Hepatocyte (in vitro differentiated cells): ENCODE measurements around the gene FXR2. TPM values are rescaled to one million over a fixed set of nuclear protein-coding genes. Genes with fewer than 3 reads are reported as not detected.
A peak's percentile ranks its signal among the peaks of the same experiment; 100 is the strongest.

Source experiments
- DNase-seq: peaks from one replicate; pipeline ENCODE4 v3.0.0-alpha.2; 2016; ENCODE audit warnings: low spot score
- H2AFZ ChIP-seq: fragments of 200-600 bp; sonication (generic); 2 replicates; pipeline ENCODE4 v1.6.0; 2016; ENCODE audit warnings: antibody characterized with exemption, mild to moderate bottlenecking
- H3K27ac ChIP-seq: fragments of 200-600 bp; sonication (generic); 2 replicates; pipeline ENCODE4 v1.5.1; 2016; ENCODE audit warnings: mild to moderate bottlenecking
- H3K27me3 ChIP-seq: fragments of 200-600 bp; sonication (generic); 2 replicates; pipeline ENCODE4 v1.6.1; 2016
- H3K36me3 ChIP-seq: fragments of 200-600 bp; sonication (generic); replicated peaks from 2 replicates; pipeline ENCODE4 v1.5.1; 2016; ENCODE audit warnings: low read depth; ENCODE audit not compliant: insufficient read depth
- H3K4me1 ChIP-seq: fragments of 200-600 bp; sonication (generic); 2 replicates; pipeline ENCODE4 v1.5.1; 2016; ENCODE audit warnings: mild to moderate bottlenecking, moderate library complexity; ENCODE audit not compliant: insufficient read depth
- H3K4me2 ChIP-seq: fragments of 200-600 bp; sonication (generic); 2 replicates; pipeline ENCODE4 v1.6.0; 2016
- H3K4me3 ChIP-seq: fragments of 200-600 bp; sonication (generic); 2 replicates; pipeline ENCODE4 v1.5.1; 2016; ENCODE audit warnings: mild to moderate bottlenecking
- H3K79me2 ChIP-seq: fragments of 200-600 bp; sonication (generic); 2 replicates; pipeline ENCODE4 v1.6.0; 2017; ENCODE audit warnings: mild to moderate bottlenecking
- H3K9me2 ChIP-seq: fragments of 200-600 bp; sonication (generic); replicated peaks from 2 replicates; pipeline ENCODE4 v1.6.0; 2017; ENCODE audit warnings: mild to moderate bottlenecking; ENCODE audit not compliant: insufficient read depth
- H3K9me3 ChIP-seq: fragments of 200-600 bp; sonication (generic); 2 replicates; pipeline ENCODE4 v1.5.1; 2016; ENCODE audit warnings: low read depth, mild to moderate bottlenecking
- H4K20me1 ChIP-seq: fragments of 200-600 bp; sonication (generic); 2 replicates; pipeline ENCODE4 v1.6.0; 2016; ENCODE audit warnings: mild to moderate bottlenecking; ENCODE audit not compliant: insufficient read depth, poor library complexity, severe bottlenecking
- CTCF ChIP-seq: fragments of 200-600 bp; sonication (generic); IDR thresholded peaks from 2 replicates; pipeline ENCODE4 v1.5.1; 2016; ENCODE audit warnings: antibody characterized with exemption, mild to moderate bottlenecking; ENCODE audit not compliant: poor library complexity
- EZH2 ChIP-seq: fragments of 200-600 bp; sonication (generic); IDR thresholded peaks from 2 replicates; pipeline ENCODE4 v1.6.1; 2016; ENCODE audit warnings: antibody characterized with exemption, mild to moderate bottlenecking, borderline replicate concordance
- EZH2phosphoT487 ChIP-seq: fragments of 200-600 bp; sonication (generic); IDR thresholded peaks from one replicate; pipeline ENCODE4 v1.6.1; 2018; ENCODE audit warnings: antibody characterized with exemption, mild to moderate bottlenecking, low read depth, moderate library complexity; ENCODE audit not compliant: unreplicated experiment, severe bottlenecking
- WGBS: methylation state at CpG from one replicate; pipeline ENCODE4 v1.1.6; 2016; ENCODE audit warnings: low lambda C conversion rate; ENCODE audit errors: missing lambda C conversion rate; 5-methylcytosine and 5-hydroxymethylcytosine counted together
- polyA plus RNA-seq: library from polyadenylated mRNA; unstranded; fragments of >200 nt; fragmentation: Nextera tagmentation; extraction: Ambion mirVana; gene quantifications from 2 replicates; pipeline ENCODE4 v1.2.1, GENCODE V29; 2016
- total RNA-seq: library from RNA; depleted of rRNA; stranded (reverse); fragments of >200 nt; gene quantifications from 2 replicates; pipeline ENCODE4 v1.2.3, GENCODE V29; 2014

FXR2 gene
- total and polyA plus RNA-seq, 2 experiments from 2014 or later, result 33.0 to 41.6 TPM

GRCh38 chr17:7592422-7593021 lies 22.2 kb downstream of the FXR2 start:
- Histone ChIP-seq H3K36me3 (peaks cover 5% of the 10 kb centered on the region), H3K27ac (no peak overlapping the region), H3K4me1 (no peaks in the 10 kb centered on the region), H3K4me3 (no peak overlapping the region), H3K9me3 (no peaks in the 10 kb centered on the region), H3K9me2 (no peaks in the 10 kb centered on the region), H4K20me1 (no peaks in the 10 kb centered on the region), H2AFZ (no peak overlapping the region), H3K4me2 (no peak overlapping the region), H3K79me2 (peaks cover 10% of the 10 kb centered on the region), H3K27me3 (no peaks in the 10 kb centered on the region)
- 95% methylated on average over 23 of the region's 23 CpGs for WGBS
- DNase-seq, result no peak
- TF ChIP-seq EZH2phosphoT487 (no peak), CTCF (no peak), EZH2 (no peak)

DNA sequence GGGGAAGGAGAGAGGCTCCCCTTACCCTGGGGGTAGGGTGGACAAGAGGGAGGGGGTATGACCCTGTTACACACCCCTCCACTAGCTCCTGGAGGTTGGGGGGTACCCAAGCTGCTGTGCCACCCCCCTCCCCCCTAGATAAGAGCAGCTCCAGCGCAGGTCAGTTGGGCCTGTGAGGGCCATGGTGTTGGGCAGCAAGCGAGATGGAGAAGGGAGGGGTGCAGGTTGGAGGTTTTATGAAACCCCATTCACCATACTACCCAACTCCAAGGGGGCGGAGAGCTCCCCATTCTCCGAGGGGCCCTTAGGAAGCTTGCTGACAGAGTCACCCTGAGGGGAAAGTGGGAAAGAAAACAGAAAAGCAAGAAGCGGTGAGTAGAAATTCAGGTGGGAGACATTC lies 23.1 kb downstream of the FXR2 start:
- 95% methylated on average over 5 of the region's 5 CpGs for WGBS
- H3K9me3 ChIP-seq, result no peaks in the 10 kb centered on the region
- peaks cover 5% of the 10 kb centered on the region for H3K36me3 ChIP-seq
- peaks cover 10% of the 10 kb centered on the region for H3K79me2 ChIP-seq
- no peak overlapping the region for H3K4me2 ChIP-seq
- no peak overlapping the region for H3K27ac ChIP-seq
- no peak overlapping the region for H2AFZ ChIP-seq
- H4K20me1 ChIP-seq, result no peaks in the 10 kb centered on the region
- no peaks in the 10 kb centered on the region for H3K9me2 ChIP-seq
- H3K27me3 ChIP-seq, result no peaks in the 10 kb centered on the region
- H3K4me3 ChIP-seq, result no peak overlapping the region
- DNase-seq, result no peak
- H3K4me1 ChIP-seq, result no peaks in the 10 kb centered on the region
- TF ChIP-seq EZH2phosphoT487 (no peak), CTCF (no peak), EZH2 (no peak)

- Histone ChIP-seq H3K9me2 (no peaks in the 10 kb centered on the region), H3K9me3 (no peaks in the 10 kb centered on the region), H3K27ac (peak overlapping the region; percentile 65), H4K20me1 (no peaks in the 10 kb centered on the region), H3K27me3 (no peaks in the 10 kb centered on the region), H3K4me3 (no peak overlapping the region), H3K36me3 (peaks cover 5% of the 10 kb centered on the region), H3K79me2 (peaks cover 11% of the 10 kb centered on the region), H2AFZ (no peak overlapping the region), H3K4me1 (no peaks in the 10 kb centered on the region), H3K4me2 (no peak overlapping the region)
- peak; percentile 38 for DNase-seq
- TF ChIP-seq EZH2 (no peak), CTCF (no peak), EZH2phosphoT487 (no peak)
- WGBS, result 66% methylated on average over 4 of the region's 4 CpGs
These were observed 24.0 kb downstream of the FXR2 start for GRCh38 chr17:7590743-7591142.
